Fibroblast of upper back skin (primary cell): ENCODE results near the gene LRRC72.
"Not testable (repeated sequence)": the region's sequence is repeated elsewhere in the genome, so short reads cannot be mapped to it uniquely, and the experiment has no call there.

Experiments used
- DNase-seq: peaks from one replicate; pipeline ENCODE4 v3.0.0-alpha.2; 2013

LRRC72 gene

DNA sequence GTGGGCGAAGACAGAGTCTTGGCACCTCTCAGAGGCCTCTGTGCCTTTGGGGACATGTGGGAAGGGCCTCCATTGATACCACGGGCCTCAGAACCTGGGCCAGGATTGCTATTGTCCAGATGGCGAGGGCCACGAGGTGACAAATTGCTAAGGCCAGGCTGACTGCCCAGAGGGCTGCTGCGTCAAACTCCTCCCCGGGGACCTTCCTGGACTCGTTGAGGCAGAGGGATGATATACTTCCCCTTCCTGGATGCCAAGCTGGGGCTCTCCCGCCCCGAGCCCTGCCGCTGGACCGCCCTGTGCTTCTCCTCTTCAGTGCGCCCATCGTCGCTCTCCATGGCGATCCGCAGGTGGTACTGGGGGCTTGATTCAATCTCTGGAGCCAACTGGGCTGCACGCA lies 58.9 kb downstream of the LRRC72 start:
- DNase-seq = no peak

DNA sequence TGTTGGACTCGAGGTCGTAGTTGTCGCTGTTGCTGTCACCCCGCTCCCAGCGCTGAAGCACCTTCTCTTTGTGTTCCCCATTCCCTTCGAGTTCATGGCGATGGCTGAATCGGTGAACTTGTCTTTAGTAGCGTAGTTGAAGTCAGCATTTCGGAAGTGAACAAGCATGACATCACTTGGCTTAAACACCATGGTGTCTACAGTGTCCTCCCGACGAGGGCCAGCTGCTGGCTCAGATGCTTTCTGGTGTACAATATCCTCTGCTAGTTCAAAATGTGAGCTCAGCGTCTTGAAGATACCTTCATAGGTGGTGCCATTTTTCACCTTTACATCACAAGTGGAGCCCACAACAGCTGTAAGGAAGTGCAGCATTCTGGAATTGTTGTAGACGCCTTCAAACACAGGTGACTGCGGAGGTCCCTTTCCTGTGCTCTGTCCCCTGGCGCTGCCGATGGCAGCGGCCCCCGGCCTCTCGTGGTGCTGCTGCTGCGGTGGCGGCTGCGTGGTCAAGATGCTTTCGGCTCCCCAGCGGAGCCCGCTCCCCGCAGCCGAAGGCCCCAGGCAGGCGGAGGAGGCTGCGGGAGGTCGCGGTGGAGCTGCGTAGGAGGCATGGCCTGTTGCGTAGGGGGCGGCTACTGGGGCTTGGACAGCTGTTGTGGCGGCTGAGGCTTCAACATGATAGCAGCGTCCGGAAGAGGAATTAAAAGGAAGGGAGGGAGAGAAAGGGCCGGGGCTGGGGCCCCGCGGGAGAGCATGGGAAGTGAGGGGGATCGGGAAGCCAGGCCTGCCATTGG lies 59.7 kb downstream of the LRRC72 start:
- no peak for DNase-seq

GRCh38 chr7:16587129-16587528 lies 60.5 kb downstream of the LRRC72 start:
- no peak for DNase-seq

- no peak for DNase-seq
These were observed 61.2 kb downstream of the LRRC72 start for GRCh38 chr7:16587790-16588189.

DNA sequence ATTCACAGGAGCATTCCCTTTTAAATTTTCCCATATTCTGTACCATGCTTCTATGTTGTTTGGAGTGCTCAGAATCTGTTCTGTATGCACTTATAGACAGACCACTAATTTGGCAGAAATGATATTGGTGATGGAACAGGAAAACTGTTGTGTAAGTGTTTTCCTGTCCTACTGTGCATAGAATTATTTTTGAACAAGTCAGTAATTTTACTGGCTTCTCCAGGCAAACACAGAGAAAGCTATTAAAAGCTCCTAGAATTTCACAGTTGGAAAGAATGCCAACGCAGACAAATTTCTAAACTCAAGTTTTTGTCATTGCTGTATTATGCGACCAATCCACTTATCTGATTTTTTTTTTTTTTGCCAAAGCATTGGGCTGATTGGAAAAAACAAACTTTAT lies 63.3 kb downstream of the LRRC72 start:
- peak; percentile 50 for DNase-seq

DNA sequence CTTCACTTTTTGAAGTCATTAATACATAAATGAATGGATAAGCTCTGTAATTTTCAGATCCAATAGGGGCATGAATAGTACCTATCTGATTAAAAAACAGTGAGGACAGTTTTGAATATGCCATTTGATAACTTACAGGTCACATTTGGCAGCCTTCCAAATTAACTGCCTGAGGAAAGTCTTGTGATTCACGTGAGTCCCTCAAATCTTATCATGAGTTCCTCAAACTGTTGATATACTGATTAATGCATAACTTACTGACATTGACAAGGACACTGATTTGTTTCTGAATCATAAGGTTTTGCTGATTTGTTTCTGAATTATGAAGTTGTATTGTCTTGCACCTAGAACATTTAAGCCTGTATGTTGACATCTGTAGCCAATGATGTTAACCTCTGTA lies 63.8 kb downstream of the LRRC72 start:
- no peak for DNase-seq

DNA sequence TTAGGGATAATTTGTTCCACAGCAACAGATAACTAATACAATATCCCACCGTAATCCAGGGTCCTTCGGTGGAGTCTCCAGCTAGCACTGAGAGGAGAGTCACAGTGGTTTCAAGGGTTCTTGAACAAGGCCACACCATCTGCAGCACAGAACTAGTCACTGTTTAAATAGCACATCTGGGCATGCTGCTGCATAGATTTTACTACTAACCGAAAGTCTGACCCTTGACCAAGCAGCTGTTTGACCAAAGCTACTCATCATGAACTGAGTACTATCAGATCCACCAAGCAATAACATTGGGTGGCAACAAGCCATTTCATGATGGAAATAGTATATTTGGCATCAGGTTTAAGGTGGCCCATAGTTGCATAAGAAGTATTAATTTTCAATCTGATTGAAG lies 65.8 kb downstream of the LRRC72 start:
- no peak for DNase-seq

DNA sequence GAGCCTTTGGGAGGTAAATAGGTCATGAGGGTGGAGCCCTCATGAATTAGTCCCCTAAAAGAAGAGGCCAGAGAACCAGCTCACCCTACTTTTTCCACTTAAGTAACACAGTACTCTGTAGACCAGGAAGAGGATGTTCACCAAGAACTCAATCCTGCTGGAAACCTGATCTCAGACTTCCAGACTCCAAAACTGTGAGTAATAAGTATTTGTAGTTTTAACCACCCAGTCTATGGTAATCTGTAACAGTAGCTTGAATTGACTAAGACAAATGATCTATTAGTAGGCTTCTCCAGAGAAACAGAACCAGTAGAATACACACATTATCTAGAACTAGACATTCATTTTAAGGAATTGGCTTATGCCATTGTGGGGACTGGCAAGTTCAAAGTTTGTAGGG lies 67.4 kb downstream of the LRRC72 start:
- DNase-seq = peak; percentile 70

GRCh38 chr7:16594676-16595075 lies 68.1 kb downstream of the LRRC72 start:
- DNase-seq = peak; percentile 53

DNA sequence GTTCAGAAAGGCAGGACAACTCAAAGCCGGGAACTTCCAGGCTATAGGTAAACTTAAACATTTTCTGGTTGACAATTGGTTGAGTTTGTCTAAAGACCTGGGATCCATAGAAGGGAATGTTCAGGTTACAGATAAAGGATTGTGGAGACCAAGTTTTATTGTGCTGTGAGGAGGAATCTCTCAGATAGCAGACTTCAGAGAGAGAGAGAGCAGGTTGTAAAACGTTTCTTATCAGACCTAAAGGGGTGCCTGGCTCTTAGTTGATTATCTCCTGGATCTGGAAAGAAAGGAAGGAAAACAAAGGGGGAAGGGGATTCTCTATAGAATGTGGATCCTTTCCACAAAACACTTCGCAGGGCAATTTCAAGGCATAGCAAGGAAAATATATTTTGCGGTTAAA lies 69.0 kb downstream of the LRRC72 start:
- not testable (repeated sequence) for DNase-seq

DNA sequence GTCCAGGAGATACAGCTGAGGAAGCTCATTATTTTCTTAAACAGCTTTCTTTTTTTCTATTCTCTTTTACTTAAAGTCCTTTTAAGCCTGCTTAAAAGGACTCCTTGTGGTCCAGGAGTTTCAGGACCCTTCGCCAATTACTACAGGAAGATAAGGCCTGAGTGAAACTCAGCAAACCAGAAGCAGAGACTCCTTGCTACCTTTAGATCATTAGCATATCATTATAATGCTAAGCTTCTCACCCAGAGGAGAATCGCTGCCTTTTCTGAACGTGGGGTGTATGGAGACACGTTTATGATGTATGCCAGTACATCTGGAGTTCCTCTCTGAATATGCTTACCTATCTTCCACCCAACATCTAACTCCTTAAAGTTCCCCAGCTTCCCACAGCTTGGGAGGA lies 71.4 kb downstream of the LRRC72 start:
- DNase-seq = no peak

- no peak for DNase-seq
These were observed 73.2 kb downstream of the LRRC72 start for GRCh38 chr7:16599860-16600259.

DNA sequence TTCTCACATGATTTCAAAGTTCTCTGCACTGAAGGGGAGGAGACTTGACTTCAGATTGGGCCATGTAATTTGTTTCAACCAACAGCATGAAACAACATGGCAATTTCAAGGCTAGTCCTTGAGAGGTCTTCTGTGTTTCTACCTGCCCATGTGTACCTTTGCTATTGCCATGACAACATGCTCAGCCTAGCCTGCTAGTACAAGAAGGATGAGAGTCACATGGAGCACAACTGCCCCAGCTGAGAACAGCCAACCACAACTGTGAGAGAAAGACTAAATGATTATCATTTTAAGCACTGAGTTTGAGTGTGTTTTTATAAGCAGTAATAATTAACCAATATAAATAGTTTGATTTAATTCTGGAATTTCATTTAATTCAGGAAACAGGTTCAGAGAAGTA lies 77.0 kb downstream of the LRRC72 start:
- no peak for DNase-seq

DNA sequence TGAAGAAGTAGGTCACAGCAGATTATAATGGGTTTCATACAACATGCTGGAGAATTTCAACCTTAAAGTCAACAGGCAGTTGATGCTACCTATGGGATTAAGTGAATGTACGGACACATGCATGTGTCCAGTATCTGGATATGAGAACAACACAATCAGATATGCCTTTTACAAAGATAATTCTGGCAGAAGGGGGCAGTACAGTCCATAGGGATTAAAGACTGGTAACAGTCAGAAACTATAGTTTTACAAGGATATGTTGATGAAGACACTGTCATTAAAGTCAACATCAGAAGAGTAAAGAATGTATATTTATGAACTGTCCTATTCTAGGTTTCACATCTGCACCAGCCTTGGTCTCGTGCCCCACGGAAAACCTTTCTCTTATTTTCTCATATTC lies 77.4 kb downstream of the LRRC72 start:
- no peak for DNase-seq

DNA sequence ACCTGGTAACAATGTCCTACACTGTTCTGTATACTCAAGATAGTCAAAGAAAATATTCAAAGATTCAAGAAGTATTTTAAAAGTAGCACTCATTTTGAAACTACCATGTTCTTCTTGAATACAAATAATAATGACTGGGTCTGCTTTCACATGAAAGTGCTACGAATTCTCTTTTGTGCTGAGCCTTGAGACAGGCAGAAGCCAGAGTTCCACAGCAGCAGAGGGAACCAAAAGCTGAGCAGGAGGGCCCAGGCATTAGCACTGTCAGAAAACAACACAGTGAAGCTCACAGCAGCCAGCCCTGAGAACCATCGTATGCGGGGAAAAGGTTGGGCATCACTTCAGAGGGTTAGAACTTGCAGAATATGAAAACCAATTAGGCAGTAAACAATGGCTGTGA lies 80.1 kb downstream of the LRRC72 start:
- DNase-seq = no peak

DNA sequence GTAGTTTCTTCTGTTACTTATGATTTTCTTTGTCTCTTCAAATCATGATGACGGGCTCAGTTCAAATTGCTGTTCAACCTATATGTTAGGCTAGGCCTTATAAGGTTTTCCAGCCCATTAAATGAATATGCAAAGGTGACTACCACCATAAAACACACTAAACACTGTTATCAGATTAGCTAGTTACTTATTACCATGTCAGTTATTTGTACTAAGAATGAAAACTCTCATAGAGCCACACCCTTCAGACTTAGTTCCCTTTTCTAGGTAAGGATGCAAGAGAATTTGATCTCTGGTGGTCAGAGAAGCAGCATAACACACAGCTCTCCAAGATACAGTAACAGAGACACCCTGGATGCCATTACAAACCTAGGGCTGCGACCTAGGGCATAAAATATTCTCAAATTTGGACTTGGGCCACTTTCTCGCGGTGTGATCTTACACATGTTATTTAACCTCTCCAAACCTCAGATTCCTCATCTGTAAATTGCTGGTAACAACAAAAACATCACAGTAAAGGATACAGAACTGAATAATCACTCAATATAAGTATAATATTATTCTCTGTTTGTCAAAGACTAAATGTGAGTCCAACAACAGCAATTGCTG lies 83.3 kb downstream of the LRRC72 start:
- DNase-seq = no peak

DNA sequence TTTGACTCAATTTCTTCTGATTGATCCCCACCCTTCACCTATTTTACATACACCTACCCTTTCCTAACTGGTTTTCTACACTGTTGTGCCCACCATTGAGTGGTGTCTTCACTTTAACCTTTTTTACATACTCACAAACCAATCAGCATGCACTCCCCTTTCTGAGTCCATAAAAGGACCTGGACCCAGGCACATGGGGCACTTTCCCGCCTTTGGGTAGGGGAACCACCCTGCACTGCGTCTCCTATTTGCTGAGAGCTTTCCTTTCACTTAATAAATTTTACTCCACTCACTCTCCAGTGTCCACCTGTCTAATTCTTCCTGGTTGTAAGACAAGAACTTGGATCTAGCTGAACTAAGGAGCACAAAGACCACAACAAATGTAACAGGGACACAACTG lies 85.1 kb downstream of the LRRC72 start:
- no peak for DNase-seq

DNA sequence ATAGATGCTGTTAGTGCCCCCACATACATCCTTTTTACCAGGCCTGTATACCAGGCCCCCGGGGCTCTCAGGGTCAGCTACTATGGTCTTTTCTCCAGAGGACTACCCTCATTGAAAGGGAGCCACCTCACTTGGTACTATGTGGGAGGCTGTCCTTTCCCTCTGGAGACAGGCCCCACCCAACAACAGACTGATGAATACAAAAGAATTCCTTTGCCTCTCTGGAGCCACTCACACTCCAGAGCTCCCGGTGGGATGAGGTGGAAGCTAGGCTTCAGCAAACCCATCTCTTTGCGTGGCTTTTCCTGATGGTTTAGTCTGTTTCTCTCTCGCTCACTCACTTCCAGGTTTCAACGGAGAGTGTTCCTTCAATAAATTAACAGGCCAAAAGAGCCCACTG lies 88.6 kb downstream of the LRRC72 start:
- no peak for DNase-seq

DNA sequence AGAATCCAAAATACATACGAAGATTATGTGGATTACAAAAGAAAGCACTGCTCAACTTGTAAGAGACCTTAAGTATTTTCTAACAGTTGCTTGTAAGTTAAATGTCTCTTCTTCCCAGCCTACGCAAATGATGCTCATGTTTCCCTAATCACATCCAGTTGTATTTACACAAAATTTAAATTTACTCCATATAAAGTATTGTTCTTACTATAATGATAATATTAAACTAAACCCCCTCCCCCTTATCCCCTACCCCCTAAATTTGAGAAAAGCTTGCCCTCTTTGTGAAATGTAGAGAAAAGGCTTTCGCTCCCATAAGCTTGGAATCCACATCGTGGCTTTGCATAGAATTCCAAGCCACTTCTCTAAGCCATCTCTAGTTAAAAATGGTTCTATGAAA lies 89.5 kb downstream of the LRRC72 start:
- DNase-seq = no peak

DNA sequence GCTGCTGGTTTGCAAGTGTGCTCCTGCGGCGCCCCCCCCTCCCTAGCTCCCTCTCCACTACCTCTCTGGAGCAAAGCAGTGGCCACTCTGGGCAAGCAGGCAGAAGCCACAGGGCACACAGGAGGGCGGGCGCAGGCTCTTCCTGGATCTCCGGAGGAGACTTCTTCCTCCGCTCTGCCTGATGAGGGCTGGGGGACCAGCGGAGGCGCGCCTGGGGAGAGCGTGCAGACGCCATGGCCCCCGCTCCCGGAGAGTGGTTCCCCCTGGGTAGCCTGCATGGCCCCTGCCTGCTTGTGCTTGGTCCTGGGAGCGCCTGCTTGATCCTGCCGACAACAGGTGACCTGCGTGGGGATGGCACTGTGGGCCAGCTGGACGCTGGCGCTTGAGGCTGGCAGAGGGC lies 89.9 kb downstream of the LRRC72 start:
- DNase-seq = no peak

- DNase-seq = no peak
These were observed 93.4 kb downstream of the LRRC72 start for GRCh38 chr7:16619979-16620408.

- no peak for DNase-seq
These were observed 99.8 kb downstream of the LRRC72 start for GRCh38 chr7:16626388-16626787.

GRCh38 chr7:16627236-16627635 lies 100.6 kb downstream of the LRRC72 start:
- DNase-seq = peak; percentile 16

DNA sequence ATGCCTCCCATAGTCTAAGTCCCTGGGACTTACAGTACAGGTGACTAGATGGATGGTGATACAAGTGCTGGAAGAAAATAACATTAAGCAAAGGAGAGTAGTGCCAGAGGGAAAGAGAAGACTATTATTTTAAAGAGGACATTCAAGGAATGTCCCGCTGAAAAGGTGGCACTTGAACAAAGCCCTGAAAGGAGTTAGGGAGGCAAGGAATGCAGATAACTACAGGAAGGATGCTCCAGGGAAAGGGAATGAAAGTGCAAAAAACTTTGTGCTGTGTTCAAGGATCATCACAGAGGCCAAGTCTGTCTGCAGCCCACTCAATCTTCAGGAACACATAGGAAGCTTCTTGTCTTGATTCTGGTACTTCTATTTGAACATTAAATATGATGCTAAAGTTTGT lies 104.0 kb downstream of the LRRC72 start:
- no peak for DNase-seq
